ENCODE data around the gene TBC1D24. TPM values are rescaled to one million over a fixed set of nuclear protein-coding genes. Genes with fewer than 3 reads are reported as not detected.
A peak's percentile ranks its signal among the peaks of the same experiment; 100 is the strongest.
"Not testable (repeated sequence)": the region's sequence is repeated elsewhere in the genome, so short reads cannot be mapped to it uniquely, and the experiment has no call there.

The TBC1D24 gene
- total RNA-seq, 2 experiments from 2014 or later: 16.5 to 17.9 TPM

DNA sequence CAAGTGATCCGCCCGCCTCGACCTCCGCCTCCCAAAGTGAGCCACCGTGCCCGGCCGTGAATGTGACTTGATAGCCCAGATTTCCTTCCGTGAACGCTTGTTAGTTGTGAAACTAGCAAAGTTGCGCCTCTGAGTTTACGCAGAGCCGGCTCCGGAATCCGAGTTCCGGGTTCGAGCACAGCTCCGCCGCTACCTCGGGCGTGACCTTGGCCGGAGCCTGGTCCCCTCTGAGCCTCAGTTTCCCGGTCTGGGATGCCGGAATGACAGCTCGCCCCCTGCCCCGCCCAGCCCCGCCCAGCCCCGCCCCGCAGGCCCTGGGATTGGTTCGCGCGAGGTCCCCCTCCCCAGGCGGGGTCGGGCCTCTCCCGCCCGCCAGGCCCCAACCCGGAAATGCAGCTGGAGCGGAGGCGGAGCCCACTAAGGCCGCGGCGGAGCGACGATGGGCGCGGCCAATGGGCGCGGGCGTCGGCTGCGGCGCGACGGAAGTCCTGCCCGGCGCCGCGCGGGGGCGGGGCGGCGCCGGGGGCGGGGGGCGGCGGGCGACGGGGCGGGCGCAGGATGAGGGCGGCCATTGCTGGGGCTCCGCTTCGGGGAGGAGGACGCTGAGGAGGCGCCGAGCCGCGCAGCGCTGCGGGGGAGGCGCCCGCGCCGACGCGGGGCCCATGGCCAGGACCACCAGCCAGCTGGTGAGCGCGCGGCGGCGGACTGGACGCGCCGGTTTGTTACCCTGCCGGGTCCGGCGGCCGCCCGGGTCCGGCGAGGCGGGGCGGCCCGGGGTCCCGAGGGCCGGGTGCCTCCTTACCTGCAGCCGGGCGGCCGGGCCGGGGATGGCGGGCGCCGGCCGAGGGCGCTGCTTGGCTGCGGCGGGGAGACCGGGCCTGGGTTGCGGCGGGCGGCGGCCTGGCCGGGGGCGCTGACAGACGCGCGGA is 62.8 kb downstream of the TBC1D24 start, which contains the start of gene PDPK1:
Gene PDPK1, plus strand, starts transcription at position 571 of the 929 bp plus-strand sequence. Its CDS starts 92 bp downstream, at position 663.
- POLR2A ChIA-PET: interaction anchor here (0.7 to 2.7 kb wide), 7 partner anchors 17 to 383 kb away, joined by 3 to 16 read pairs (median 4); partner anchors contain the start of genes AMDHD2, ATP6V0C and TRAF7
- ATAC-seq (ENCODE audit: low read depth): peak; percentile 90
- Mint-ChIP-seq H3K27ac (peak within 1 kb of the TSS; percentile 86), H3K27me3 (no peaks in the 10 kb centered on the region), H3K4me3 (peak within 1 kb of the TSS; percentile 86), H3K36me3 (no peaks in the 10 kb centered on the region), H3K9me3 (no peaks in the 10 kb centered on the region), H3K4me1 (peaks cover 30% of the 10 kb centered on the region)
- DNase-seq: peak; percentile 96

DNA sequence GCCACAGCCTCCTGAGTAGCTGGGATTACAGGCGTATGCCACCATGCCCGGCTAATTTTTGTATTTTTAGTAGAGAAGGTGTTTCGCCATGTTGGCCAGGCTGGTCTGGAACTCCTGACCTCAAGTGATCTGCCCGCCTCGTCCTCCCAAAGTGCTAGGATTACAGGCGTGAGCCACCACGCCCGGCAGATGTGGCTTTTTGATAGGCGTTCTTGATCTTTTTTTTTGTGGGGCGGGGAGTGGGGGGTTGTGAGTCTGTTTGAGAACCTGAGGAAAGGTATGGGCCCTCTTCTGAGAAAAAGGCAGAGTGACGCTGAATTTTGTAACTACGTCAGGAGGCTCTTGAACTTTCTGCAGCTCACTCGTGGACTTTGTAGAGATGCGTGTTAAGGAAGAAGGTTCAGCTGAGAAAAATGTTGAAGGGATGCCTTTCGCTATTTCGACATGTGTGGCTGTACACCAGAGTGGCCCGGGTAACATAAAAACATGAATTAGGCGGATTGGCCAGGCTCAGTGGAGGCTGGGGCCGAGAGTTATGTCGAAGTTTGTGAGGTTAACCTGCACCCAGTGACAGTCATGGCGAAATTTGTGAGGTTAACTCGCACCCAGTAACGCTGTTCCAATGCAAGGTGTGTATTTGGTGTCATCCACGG is 64.4 kb downstream of the TBC1D24 start:
- Mint-ChIP-seq H3K4me1 (peaks cover 29% of the 10 kb centered on the region), H3K27ac (peak overlapping the region; percentile 11), H3K4me3 (peak overlapping the region; percentile 84)
- POLR2A ChIA-PET: interaction anchor here (0.7 kb wide), 2 partner anchors 19 to 20 kb away, joined by 6 to 7 read pairs; no protein-coding TSS in a partner anchor
- H3K9me3 Mint-ChIP-seq; DNase-seq; H3K36me3 Mint-ChIP-seq; H3K27me3 Mint-ChIP-seq; ATAC-seq (ENCODE audit: low read depth): not testable (repeated sequence)

DNA sequence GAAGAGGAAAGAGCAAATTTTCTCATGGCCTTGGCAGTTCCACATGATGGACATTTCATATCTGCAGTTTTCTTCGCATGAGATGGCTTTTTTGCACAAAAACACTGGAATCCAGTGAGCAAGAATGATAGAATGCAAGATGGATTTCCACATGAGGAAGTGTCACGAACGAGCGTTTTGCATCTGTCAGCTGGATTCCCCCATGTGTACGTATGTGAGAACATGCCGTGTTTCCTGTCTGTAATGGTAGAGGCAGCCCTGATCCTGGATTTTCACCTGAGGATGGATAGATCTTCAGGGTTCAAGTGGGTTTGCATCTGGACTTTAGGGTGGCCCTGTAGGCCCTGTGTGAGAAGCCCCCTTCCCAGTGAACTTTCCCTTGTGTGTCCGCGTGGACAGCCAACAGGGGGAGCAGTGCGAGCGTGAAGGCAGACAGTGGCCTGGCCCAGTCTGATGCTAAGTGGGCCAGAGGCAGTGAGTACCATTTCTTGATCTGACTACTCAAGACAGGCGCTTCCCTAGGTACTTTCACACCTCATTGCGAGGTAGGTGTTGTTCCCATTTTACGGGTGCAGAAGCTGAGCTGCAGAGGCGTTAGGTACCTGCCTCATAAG is 65.0 kb downstream of the TBC1D24 start:
- H3K27me3 Mint-ChIP-seq; DNase-seq; H3K9me3 Mint-ChIP-seq; H3K27ac Mint-ChIP-seq; POLR2A ChIA-PET; H3K36me3 Mint-ChIP-seq; ATAC-seq (ENCODE audit: low read depth): not testable (repeated sequence)
- peaks cover 29% of the 10 kb centered on the region for H3K4me1 Mint-ChIP-seq
- peak overlapping the region; percentile 84 for H3K4me3 Mint-ChIP-seq

DNA sequence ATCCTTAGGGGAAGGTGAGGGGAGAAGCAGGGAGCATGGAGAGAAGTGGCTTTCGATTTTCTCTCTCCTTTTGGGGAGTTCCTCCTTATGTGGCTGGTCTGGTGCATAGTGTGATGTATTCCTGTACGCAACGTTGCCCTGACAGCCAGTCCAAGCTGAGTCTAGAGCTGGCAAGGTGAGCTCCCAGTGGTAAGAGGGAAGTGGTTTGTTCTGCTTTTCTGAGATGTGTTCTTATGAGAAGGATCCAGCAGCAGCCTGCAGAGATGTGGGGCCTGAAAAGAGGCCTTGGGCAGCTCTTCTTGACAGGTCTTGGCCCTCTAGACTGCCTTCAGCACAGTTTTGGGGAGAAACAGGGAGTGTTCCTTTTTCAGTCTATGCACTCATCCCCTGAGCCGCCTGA is 66.0 kb downstream of the TBC1D24 start:
- POLR2A ChIA-PET; DNase-seq; H3K9me3 Mint-ChIP-seq; H3K27me3 Mint-ChIP-seq; ATAC-seq (ENCODE audit: low read depth); H3K36me3 Mint-ChIP-seq: not testable (repeated sequence)
- Mint-ChIP-seq H3K27ac (peak overlapping the region; percentile 42), H3K4me1 (peaks cover 29% of the 10 kb centered on the region), H3K4me3 (peak overlapping the region; percentile 34)

DNA sequence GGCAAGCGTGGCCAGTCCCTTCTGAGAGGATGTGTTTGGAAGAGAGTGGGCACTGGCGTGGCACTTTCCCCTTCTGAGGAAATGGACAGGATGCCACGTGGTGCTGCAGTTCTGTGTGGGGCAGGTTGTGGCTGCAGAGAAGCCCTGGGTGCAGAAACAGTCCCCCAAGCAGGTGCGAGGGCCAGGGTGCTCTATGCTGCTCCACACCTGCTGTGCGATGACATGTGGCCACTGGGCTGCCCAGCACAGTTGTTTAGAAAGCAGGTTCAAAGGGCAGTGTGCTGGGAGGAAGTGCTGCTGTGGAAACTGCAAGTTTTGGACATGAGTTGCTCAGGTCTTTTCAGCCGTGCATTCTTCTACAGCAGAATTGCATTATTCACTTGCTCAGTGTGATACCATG is 66.5 kb downstream of the TBC1D24 start:
- H3K9me3 Mint-ChIP-seq; H3K4me3 Mint-ChIP-seq; H3K27me3 Mint-ChIP-seq; H3K36me3 Mint-ChIP-seq; POLR2A ChIA-PET; DNase-seq; ATAC-seq (ENCODE audit: low read depth): not testable (repeated sequence)
- peaks cover 28% of the 10 kb centered on the region for H3K4me1 Mint-ChIP-seq
- H3K27ac Mint-ChIP-seq: peak overlapping the region; percentile 42

DNA sequence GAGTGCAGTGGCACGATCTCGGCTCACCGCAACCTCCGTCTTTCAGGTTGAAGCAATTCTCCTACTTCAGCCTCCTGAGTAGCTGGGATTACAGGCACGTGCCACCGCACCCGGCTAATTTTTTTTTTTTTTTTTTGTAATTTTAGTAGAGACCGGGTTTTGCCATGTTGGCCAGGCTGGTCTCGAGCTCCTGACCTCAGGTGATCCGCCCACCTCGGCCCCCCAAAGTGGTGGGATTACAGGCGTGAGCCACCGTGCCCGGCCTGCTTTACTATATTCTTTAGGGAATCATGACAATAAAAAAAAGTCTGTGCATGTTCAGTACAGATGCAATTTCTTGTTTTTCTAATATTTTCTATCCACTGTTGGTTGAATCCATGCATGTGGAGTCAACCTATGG is 68.8 kb downstream of the TBC1D24 start:
- peaks cover 20% of the 10 kb centered on the region for H3K4me1 Mint-ChIP-seq
- H3K36me3 Mint-ChIP-seq; H3K9me3 Mint-ChIP-seq; DNase-seq; POLR2A ChIA-PET; H3K27me3 Mint-ChIP-seq; ATAC-seq (ENCODE audit: low read depth); H3K4me3 Mint-ChIP-seq; H3K27ac Mint-ChIP-seq: not testable (repeated sequence)

DNA sequence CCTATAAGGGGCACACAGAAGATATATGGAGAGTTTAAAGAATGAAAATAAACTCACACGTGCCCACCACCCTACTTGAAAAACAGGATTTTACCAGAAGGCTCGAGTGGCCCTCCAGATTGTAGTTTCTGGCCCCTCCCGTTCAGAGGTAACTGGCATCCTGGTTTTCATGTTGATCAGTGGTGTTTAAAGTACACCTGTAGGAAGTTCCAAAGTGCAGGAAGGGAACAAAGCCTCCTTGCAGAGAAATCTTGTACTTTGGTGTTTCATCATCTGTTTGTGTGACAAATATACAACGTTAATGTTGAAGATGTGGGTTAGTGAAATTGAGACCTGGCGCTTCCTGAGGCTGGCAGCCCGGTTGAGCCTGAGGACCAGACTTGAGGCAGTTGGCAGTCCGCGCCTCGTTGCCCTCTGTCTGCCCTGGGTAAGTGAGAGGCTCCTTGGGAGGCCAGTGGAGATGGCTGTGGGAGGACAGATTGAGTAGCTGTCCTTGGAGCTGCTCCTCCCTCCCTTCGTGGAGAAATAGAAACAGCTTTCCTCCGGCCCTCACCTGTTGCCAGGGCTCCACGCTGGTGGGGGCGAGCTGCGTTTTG is 75.5 kb downstream of the TBC1D24 start:
- ATAC-seq (ENCODE audit: low read depth); POLR2A ChIA-PET; H3K9me3 Mint-ChIP-seq; H3K27ac Mint-ChIP-seq; H3K36me3 Mint-ChIP-seq; H3K4me3 Mint-ChIP-seq; H3K27me3 Mint-ChIP-seq; DNase-seq; H3K4me1 Mint-ChIP-seq: not testable (repeated sequence)

DNA sequence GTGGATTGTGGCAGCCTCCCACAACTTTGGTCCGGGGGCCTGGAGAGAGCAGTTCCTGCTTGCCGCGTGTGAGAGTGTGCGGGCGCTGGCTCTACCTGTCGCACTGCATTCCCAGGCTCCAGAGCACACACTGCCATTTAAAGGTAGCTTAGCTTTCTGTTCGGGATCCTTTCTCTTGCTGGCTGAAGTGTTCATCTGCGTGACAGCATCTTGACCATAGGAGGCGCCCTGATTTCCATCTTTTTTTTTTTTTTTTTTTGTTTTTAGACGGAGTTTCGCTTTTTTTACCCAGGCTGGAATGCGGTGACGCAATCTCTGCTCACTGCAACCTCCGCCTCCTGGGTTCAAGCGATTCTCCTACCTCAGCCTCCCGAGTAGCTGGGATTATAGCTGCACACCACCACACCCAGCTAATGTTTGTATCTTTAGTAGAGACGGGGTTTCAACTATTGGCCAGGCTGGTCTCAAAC is 76.5 kb downstream of the TBC1D24 start:
- H3K4me3 Mint-ChIP-seq; DNase-seq; H3K36me3 Mint-ChIP-seq; H3K9me3 Mint-ChIP-seq; H3K27ac Mint-ChIP-seq; H3K4me1 Mint-ChIP-seq; H3K27me3 Mint-ChIP-seq; ATAC-seq (ENCODE audit: low read depth): not testable (repeated sequence)
- POLR2A ChIA-PET: interaction anchor here (0.7 kb wide), 1 partner anchor 365 kb away, joined by 3 read pairs; no protein-coding TSS in a partner anchor

DNA sequence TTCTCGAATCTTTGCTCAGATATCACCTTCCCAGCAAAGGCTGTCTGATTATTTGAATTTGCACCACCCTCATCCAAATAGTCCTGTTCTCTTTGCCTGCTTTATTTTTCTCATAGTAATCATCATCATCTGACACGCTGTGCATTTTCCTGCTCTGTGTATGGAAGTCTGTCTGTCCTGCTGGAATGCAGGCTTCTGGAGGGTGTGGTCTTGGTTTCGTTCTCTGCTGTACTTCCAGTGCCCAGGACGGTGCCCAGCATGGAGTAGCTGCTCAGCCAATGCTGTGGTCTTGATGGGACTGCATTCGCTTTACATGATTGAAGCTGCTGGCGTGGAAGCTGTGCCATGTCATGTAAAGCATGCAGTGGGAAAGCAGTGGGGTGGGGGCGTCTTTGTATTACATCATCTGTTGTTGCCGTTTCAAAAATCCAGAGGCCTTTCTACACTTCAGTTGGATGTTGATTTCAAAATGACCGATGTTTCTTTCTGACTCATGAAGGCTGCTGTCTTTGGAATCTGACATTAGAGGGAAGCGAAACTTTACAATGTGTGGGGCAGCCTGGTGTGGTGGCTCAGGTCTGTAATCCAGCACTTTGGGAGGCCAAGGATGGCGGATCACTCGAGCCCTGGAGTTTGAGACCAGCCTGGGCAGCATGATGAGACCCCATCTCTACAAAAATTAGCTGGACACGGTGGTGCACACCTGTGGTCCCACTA is 79.9 kb downstream of the TBC1D24 start:
- ATAC-seq (ENCODE audit: low read depth); H3K27me3 Mint-ChIP-seq; POLR2A ChIA-PET: not testable (repeated sequence)

More for the DNA sequence above, 79.9 kb downstream of the TBC1D24 start:
- not testable (repeated sequence) for H3K4me1 Mint-ChIP-seq, DNase-seq, H3K36me3 Mint-ChIP-seq, H3K27ac Mint-ChIP-seq, H3K4me3 Mint-ChIP-seq, H3K9me3 Mint-ChIP-seq

Small RNA genes within 50 kb of the gene (microRNA-seq; reads per million reads assigned to microRNA genes)
- gene MIR3178: 2.8 reads per million
- not detected for gene MIR6767
- not detected for gene MIR6768

Other genes starting within 250 kb of the TBC1D24 start
- 1 to 10 TPM; 2.2 to 3.2 TPM for gene DNASE1L2, start 238.7 kb upstream of the TBC1D24 start, total RNA-seq
- 10 to 100 TPM; 37.4 to 38.0 TPM for gene ECI1, start 223.5 kb upstream of the TBC1D24 start, total RNA-seq
- 100 to 1,000 TPM; 212 to 220 TPM for gene RNPS1, start 207.0 kb upstream of the TBC1D24 start, total RNA-seq
- 1 to 10 TPM; 7.8 to 8.3 TPM for gene ABCA3, start 134.4 kb upstream of the TBC1D24 start, total RNA-seq
- gene CCNF, start 45.7 kb upstream of the TBC1D24 start, total RNA-seq: 10 to 100 TPM; 67.7 to 70.5 TPM
- 10 to 100 TPM; 16.0 to 17.8 TPM for gene TEDC2, start 15.0 kb upstream of the TBC1D24 start, total RNA-seq
- not detected for gene NTN3, start 3.8 kb upstream of the TBC1D24 start, total RNA-seq
- 100 to 1,000 TPM; 117 to 122 TPM for gene ATP6V0C, start 38.8 kb downstream of the TBC1D24 start, total RNA-seq
- 10 to 100 TPM; 74.0 to 75.4 TPM for gene AMDHD2, start 45.2 kb downstream of the TBC1D24 start, total RNA-seq
- gene CEMP1, start 56.3 kb downstream of the TBC1D24 start, total RNA-seq: 1 to 10 TPM in 1 of 2 experiments, under 1 TPM in 1; 0.80 to 1.1 TPM
- 10 to 100 TPM; 50.6 to 55.1 TPM for gene PDPK1, start 62.9 kb downstream of the TBC1D24 start, total RNA-seq
- gene KCTD5, start 207.4 kb downstream of the TBC1D24 start, total RNA-seq: 10 to 100 TPM; 27.5 to 30.1 TPM
- gene PRSS27, start 245.1 kb downstream of the TBC1D24 start, total RNA-seq: 1 to 10 TPM; 1.9 to 2.2 TPM

All from activated naive CD8-positive, alpha-beta T cell treated with anti-CD3 and anti-CD28 coated beads, Interleukin-2, amount 10 ng/mL, durations not matched to agents 7 days and 5 days (primary cell).